Right renal pelvis (tissue), 4 donors: ENCODE measurements around the gene OR4N2. TPM values are rescaled to one million over a fixed set of nuclear protein-coding genes. Genes with fewer than 3 reads are reported as not detected.
"Not testable (repeated sequence)": the region's sequence is repeated elsewhere in the genome, so short reads cannot be mapped to it uniquely, and the experiment has no call there.

Source experiments
- DNase-seq, 4 donors: peaks; one replicate each; pipeline ENCODE4 v3.0.0-alpha.2; 2013; ENCODE audit warnings: low read depth in 4 of 4, low spot score in 3 of 4, missing footprints in 1 of 4
- polyA plus RNA-seq, 4 donors: library from polyadenylated mRNA; unstranded; fragments of 120-200 nt; gene quantifications; one replicate each; pipeline ENCODE4 v1.2.1, GENCODE V29; 2013; ENCODE audit not compliant: insufficient read length in 4 of 4

Gene OR4N2, protein sequence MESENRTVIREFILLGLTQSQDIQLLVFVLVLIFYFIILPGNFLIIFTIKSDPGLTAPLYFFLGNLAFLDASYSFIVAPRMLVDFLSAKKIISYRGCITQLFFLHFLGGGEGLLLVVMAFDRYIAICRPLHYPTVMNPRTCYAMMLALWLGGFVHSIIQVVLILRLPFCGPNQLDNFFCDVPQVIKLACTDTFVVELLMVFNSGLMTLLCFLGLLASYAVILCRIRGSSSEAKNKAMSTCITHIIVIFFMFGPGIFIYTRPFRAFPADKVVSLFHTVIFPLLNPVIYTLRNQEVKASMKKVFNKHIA
- not detected for polyA plus RNA-seq

DNA sequence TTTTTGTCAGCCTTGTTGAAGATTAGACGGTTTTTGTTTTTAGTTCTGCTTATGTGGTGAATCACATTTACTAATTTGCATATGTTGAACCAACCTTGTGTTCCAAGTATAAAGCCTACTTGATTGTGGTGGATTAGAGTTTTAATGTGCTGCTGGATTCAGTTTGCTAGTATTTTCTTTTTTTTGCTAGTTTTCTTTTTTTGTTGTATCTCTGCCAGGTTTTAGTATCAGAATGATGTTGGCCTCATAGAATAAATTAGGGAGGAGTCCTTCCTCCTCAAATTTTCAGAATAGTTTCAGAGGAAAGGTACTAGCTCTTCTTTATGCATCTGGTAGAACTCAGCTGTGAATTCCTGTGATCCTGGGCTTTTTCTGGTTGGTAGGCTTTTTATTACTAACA is at the start of gene OR4N2:
Gene OR4N2 (plus strand): TSS at position 301 of the 400 bp plus-strand sequence. CDS start 23,679 bp downstream, outside the sequence.
- not testable (repeated sequence) for DNase-seq

- DNase-seq: no peak
Measured at GRCh38 chr14:19754172-19754571, 49.4 kb upstream of the OR4N2 start.

DNA sequence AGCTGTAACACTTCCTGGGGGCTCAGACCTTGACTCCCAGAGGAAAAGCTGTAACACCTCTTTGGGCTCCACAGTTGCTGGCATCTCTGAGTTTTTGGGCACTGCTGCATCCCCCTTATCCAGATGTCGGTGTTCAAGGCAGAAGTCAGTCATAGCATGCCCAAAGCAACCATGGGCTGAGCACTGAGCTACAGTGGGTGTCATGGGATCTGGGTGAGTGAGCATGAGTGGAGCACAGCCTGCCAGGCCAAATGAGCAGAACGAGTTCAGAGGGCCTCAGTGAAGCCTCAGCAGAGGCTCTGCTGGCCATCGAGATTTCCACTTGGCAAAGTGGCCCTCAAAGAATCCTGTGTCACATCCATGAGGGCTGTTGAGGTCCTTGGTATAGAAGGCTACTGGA is 32.1 kb upstream of the OR4N2 start:
- not testable (repeated sequence) for DNase-seq

DNA sequence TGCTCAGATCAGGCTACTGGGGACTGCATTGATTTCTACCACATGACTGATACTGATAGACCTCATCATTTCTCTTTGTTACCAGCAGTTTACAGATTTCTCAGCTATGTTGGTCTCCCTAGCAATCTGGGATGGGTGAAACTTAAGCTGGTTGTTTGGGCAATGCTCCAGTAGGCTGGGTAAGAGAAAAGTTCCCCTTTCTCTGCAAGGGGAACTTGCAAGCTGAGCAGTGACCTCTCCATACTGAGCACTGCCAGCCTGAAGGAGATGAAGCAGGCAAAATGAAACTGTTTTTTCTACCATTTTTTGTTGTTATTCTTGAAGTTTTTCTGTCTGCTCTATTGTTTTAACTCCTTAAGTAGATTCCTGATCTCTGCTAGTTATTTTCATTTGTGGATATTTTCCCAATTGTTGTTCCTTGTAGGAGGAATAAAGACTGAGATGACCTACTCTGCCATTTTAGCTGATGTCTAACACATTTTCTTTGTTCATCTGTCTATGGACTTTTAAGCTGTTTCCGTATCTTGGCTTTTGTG is 31.6 kb upstream of the OR4N2 start:
- DNase-seq: no peak

GRCh38 chr14:19772454-19772853 is 31.1 kb upstream of the OR4N2 start:
- not testable (repeated sequence) for DNase-seq

DNA sequence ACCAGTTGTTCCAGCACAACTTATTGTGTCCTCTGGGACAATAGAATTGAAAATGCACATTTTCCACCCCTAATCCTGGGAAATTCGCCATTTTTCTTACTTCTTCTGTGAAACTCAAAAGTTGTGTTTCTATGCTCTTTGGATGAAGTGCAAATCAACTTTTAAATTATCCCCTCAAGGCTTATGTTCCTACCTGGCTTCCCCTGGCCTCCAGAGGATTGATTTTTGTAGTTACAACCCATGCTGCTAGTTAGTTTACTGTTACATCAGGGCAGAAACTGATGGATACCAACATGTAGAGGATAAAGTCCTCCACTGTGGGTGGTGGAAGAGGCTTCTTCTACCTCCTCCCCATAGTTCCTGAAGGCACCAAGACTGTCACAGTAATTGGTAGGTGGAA is 30.4 kb upstream of the OR4N2 start, which contains the start of gene OR4M1:
Gene OR4M1 (plus strand): TSS at position 301 of the 400 bp plus-strand sequence. CDS start 6,819 bp downstream, outside the sequence.
- not testable (repeated sequence) for DNase-seq

GRCh38 chr14:19775587-19775986 is 28.0 kb upstream of the OR4N2 start:
- DNase-seq: no peak

DNA sequence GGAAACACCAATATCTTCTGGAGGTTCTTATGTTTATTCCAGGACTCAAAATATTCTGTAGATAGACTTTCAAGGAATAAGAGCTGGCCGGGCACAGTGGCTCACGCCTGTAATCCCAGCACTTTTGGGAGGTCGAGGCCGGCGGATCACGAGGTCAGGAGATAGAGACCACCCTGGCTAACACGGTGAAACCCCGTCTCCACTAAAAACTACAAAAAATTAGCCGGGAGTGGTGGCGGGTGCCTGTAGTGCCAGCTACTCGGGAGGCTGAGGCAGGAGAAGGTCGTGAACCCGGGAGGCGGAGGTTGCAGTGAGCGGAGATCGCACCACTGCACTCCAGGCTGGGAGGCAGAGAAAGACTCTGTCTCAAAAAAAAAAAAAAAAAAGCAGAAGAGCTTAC is 17.7 kb upstream of the OR4N2 start:
- not testable (repeated sequence) for DNase-seq

DNA sequence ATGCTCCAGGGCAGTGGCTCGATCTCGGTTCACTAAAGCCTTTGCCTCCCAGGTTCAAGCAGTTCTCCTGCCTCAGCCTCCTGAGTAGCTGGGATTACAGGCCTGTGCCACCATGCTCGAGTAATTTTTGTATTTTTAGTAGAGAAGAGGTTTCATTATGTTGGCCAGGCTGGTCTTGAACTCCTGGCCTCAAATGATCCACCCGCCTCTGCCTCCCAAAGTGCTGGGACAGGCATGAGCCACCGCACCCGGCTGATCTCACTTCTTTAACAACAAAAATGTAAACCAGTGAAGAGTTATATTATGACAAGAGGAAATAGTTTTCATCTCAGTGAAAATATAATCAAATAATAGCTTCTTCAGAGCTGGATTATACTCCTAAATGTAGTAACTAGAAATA is 16.3 kb upstream of the OR4N2 start:
- not testable (repeated sequence) for DNase-seq

DNA sequence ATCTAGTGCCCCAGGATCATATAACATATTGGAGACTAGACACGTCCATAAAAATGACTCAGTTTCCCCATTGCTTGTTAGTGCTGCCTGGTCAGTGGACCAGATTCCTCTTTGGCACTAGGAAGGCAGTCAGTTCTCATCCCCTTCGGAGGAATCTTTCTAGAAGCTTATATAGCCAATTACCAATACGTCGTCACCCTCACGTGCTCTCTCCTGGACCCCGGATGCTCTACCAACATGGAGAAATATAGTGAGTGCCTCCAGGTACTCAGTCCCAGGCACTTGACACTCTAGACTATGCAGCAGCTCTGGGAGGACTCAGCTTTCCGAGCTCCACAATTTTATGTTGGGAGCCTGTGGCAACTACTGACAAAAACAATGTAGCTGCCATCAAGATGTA is 15.4 kb upstream of the OR4N2 start:
- DNase-seq: not testable (repeated sequence)

- not testable (repeated sequence) for DNase-seq
Measured at GRCh38 chr14:19796520-19797108, 7.0 kb upstream of the OR4N2 start.

GRCh38 chr14:19799880-19800279 is 3.7 kb upstream of the OR4N2 start:
- DNase-seq: no peak

- no peak for DNase-seq
Measured at GRCh38 chr14:19800282-19801117, 3.1 kb upstream of the OR4N2 start.

DNA sequence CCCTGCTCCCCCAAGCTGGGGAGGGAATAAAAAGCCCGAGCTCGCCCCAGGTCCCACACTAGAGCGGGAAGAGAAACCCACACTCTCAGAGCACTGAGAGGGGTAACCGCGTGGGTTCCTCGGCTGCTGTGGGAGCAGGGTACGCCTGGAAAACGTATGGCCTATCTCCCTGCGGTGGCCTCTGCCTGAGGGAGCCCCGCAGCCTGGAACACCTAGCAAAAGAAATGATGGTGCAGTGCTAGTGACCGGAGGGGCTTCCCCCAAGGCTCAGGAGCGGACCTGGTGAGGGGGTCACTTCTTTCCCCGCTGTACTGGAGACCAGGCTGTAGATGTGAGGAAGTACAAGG is 2.5 kb upstream of the OR4N2 start:
- DNase-seq: no peak

DNA sequence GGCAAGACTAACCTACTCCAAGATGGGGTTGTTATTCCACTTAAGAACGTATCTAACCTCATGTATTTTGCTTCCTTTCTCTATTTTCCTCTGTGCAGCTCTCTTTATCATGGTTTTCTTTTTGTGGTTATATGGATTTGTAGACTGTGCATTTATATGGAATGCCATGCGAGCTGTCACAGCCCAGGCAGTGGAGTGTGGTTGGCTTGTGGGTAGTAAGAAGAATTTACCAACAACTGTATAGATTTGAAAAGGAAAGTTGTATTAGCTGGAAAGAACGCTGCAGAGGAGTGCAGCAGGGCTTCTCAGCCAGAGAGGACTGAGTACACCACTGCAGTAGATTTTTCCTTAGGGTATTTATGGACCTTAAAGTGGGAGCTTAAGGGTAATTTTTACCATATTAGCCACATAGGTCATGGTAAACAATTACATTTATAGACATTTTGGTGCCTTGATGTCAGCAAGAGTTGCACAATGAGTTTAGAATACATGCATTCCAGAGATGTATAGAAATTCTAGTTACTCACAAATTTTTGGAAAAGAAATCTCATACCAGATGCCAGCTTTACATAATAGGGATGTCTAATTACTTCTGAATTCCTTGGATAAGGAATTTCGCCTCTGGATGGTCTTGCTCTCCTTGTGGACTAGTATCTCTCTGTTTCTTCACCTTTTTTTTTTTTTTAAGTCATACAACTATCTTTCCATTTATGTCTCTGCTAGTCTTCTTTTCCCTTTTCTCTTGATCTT is 9.8 kb downstream of the OR4N2 start:
- not testable (repeated sequence) for DNase-seq

- not testable (repeated sequence) for DNase-seq
Measured at GRCh38 chr14:19819879-19820278, 16.3 kb downstream of the OR4N2 start.

- DNase-seq: not testable (repeated sequence)
Measured at GRCh38 chr14:19821016-19821415, 17.4 kb downstream of the OR4N2 start.

DNA sequence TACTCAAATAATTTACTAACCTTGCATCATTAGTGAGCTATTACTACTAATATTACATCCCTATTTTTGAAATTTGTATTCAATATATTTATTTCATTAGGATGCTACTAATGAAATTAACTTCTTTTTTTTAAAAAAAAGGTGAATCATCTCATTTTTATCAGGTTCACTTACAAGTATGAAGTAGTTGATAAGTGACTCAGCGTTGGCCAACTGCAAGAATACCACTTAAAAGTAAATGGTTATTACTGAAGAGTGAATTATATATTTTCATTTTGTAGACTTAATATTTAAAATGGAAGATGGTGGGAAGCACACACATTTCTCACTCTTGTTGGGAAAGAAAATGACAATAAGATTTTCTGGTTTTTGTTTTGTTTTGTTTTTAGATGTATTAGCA is 19.6 kb downstream of the OR4N2 start:
- DNase-seq: no peak

DNA sequence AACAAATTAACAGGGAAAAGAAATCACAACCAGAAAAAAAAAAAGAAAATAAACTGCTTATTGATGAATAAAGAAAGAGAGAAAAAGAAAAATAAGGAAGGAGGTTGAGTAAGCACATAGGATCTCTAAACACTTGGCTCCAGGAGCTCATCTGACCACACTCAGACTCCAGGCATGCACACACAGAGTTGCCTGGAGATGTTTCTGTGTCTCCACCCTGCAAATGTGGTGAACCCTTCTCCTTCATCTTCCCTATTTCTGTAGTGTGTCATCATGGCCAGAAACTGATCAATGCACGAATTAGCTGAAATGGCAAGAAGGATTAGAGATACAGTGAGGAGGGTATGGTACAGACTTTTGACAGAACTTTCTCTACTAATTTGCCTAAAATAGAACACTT is 20.2 kb downstream of the OR4N2 start:
- no peak for DNase-seq

- DNase-seq: not testable (repeated sequence)
Measured at GRCh38 chr14:19827626-19828244, 24.2 kb downstream of the OR4N2 start.
